WI38 (cell line): ENCODE measurements around the gene GRIK3.

Source experiments
- H3K4me3 ChIP-seq: 2 replicates; pipeline ENCODE4 v1.5.1; 2011; ENCODE audit warnings: low read depth, mild to moderate bottlenecking, control low read depth, low read length
- CTCF ChIP-seq: IDR thresholded peaks from 2 replicates; pipeline ENCODE4 v1.5.1; 2012; ENCODE audit warnings: low read depth, mild to moderate bottlenecking, control low read depth, low read length

GRIK3 gene

GRCh38 chr1:36776256-36776655 lies 258.1 kb downstream of the GRIK3 start:
- no peak overlapping the region for H3K4me3 ChIP-seq
- no peak for TF ChIP-seq CTCF

GRCh38 chr1:36775716-36776115 lies 258.6 kb downstream of the GRIK3 start:
- H3K4me3 ChIP-seq: no peak overlapping the region
- no peak for TF ChIP-seq CTCF

- TF ChIP-seq CTCF: no peak
- H3K4me3 ChIP-seq: no peak overlapping the region
Observed at GRCh38 chr1:36773827-36774541, 260.3 kb downstream of the GRIK3 start.

GRCh38 chr1:36772647-36773495 lies 261.4 kb downstream of the GRIK3 start:
- H3K4me3 ChIP-seq: no peak overlapping the region
- TF ChIP-seq CTCF: no peak

- TF ChIP-seq CTCF: no peak
- H3K4me3 ChIP-seq: no peak overlapping the region
Observed at GRCh38 chr1:36771660-36772284, 262.5 kb downstream of the GRIK3 start.

- H3K4me3 ChIP-seq: no peak overlapping the region
- TF ChIP-seq CTCF: no peak
Observed at GRCh38 chr1:36771240-36771639, 263.1 kb downstream of the GRIK3 start.
